Natural killer cell (primary cell): ENCODE results near the gene A4GNT. TPM values are rescaled to one million over a fixed set of nuclear protein-coding genes. Genes with fewer than 3 reads are reported as not detected.

ENCODE experiments used
- ATAC-seq, 3 donors: fragments of 150-1000 bp in 2 of 3; fragments of 200-7000 bp in 1 of 3; cut with Tn5 transposase; 1 replicate in 1 of 3; 2 replicates in 2 of 3; pipeline ENCODE4 v1.10.0; 2021; ENCODE audit warnings: mild to moderate bottlenecking in 2 of 3, moderate library complexity in 2 of 3
- DNase-seq, 2 donors: peaks; one replicate each; pipeline versions ENCODE4 v3.0.0 to v3.0.0-alpha.2; 2013 to 2021; ENCODE audit warnings: mixed read lengths in 1 of 2
- H3K27ac ChIP-seq: one replicate; pipeline ENCODE4 v1.5.1; 2013; ENCODE audit warnings: mild to moderate bottlenecking, low read length
- H3K27me3 ChIP-seq: one replicate; pipeline ENCODE4 v1.6.1; 2013; ENCODE audit warnings: low read length; ENCODE audit not compliant: control insufficient read depth, insufficient read depth
- H3K36me3 ChIP-seq: one replicate; pipeline ENCODE4 v1.6.1; 2013; ENCODE audit warnings: low read length; ENCODE audit not compliant: control insufficient read depth, insufficient read depth
- H3K4me1 ChIP-seq: one replicate; pipeline ENCODE4 v1.6.1; 2013; ENCODE audit warnings: low read length; ENCODE audit not compliant: control insufficient read depth, insufficient read depth
- H3K4me3 ChIP-seq: one replicate; pipeline ENCODE4 v1.5.1; 2013; ENCODE audit warnings: low read length
- H3K9me3 ChIP-seq: one replicate; pipeline ENCODE4 v1.6.1; 2013; ENCODE audit warnings: low read length; ENCODE audit not compliant: control insufficient read depth, insufficient read depth
- H3K27ac Mint-ChIP-seq, 2 donors: one replicate each; pipeline ENCODE4 v1.8.0; 2022; ENCODE audit warnings: mild to moderate bottlenecking in 2 of 2, mixed read lengths in 2 of 2, moderate library complexity in 1 of 2
- H3K27me3 Mint-ChIP-seq, 2 donors: one replicate each; pipeline ENCODE4 v1.8.0; 2022; ENCODE audit warnings: low read depth in 2 of 2, mixed read lengths in 2 of 2
- H3K36me3 Mint-ChIP-seq: one replicate; pipeline ENCODE4 v1.8.0; 2022; ENCODE audit warnings: mixed read lengths
- H3K4me1 Mint-ChIP-seq, 2 donors: one replicate each; pipeline ENCODE4 v1.8.0; 2022; ENCODE audit warnings: mixed read lengths in 2 of 2
- H3K4me3 Mint-ChIP-seq: one replicate; pipeline ENCODE4 v1.8.0; 2022; ENCODE audit warnings: mild to moderate bottlenecking, moderate library complexity, mixed read lengths
- H3K9me3 Mint-ChIP-seq, 2 donors: one replicate each; pipeline ENCODE4 v1.8.0; 2022; ENCODE audit warnings: mixed read lengths in 2 of 2
- CTCF ChIP-seq: fragments of 200-600 bp; IDR thresholded peaks from one replicate; pipeline ENCODE4 v1.8.0; 2022; ENCODE audit warnings: antibody characterized with exemption
- WGBS: methylation state at CpG from one replicate; pipeline ENCODE4 v1.1.7; 2013; ENCODE audit warnings: missing lambda C conversion rate; ENCODE audit not compliant: insufficient coverage; 5-methylcytosine and 5-hydroxymethylcytosine counted together
- intact Hi-C: fragments of 100-400 bp; cut with micrococcal nuclease; formaldehyde crosslinking; loops from one replicate; pipeline ENCODE4 v1.14.2; 2022
- total RNA-seq, 4 donors: library from RNA; stranded (reverse); fragments of 120-200 nt in 1 of 4; gene quantifications; one replicate each; pipeline versions ENCODE4 v1.2.3 to v1.2.4, GENCODE V29; 2013 to 2022

Gene A4GNT
- total RNA-seq, 3 donors from 2014 or later (not counting 1 experiment from before 2014, with no cell fraction given): not detected

- no peak overlapping the region for H3K27ac ChIP-seq
- H3K9me3 ChIP-seq: no peaks in the 10 kb centered on the region
- H3K27me3 Mint-ChIP-seq: peaks cover 27 to 34% of the 10 kb centered on the region in 2 donors
- TF ChIP-seq CTCF: peak; percentile 37
- H3K36me3 ChIP-seq: no peaks in the 10 kb centered on the region
- no peaks in the 10 kb centered on the region for H3K9me3 Mint-ChIP-seq
- no peak overlapping the region for H3K4me3 Mint-ChIP-seq
- H3K4me1 Mint-ChIP-seq: peaks cover 0 to 10% of the 10 kb centered on the region in 2 donors
- H3K4me3 ChIP-seq: no peak overlapping the region
- ATAC-seq (peak; percentile 50 to 65 (median 62)), DNase-seq (peak in 1 of 2 donors; percentile 61)
- no peaks in the 10 kb centered on the region for H3K36me3 Mint-ChIP-seq
- WGBS: 38% methylated on average over 8 of the region's 8 CpGs
- H3K27ac Mint-ChIP-seq: no peak overlapping the region
- peaks cover 10% of the 10 kb centered on the region for H3K27me3 ChIP-seq
- peaks cover 13% of the 10 kb centered on the region for H3K4me1 ChIP-seq
- intact Hi-C loops: no loop called here
Measured at GRCh38 chr3:138118612-138119422, 13.4 kb downstream of the A4GNT start.

- TF ChIP-seq CTCF: no peak
- no peaks in the 10 kb centered on the region for H3K9me3 ChIP-seq
- no peak within 1 kb of the TSS for H3K27ac Mint-ChIP-seq
- peaks cover 10% of the 10 kb centered on the region for H3K27me3 ChIP-seq
- no peaks in the 10 kb centered on the region for H3K36me3 Mint-ChIP-seq
- peaks cover 37 to 39% of the 10 kb centered on the region in 2 donors for H3K27me3 Mint-ChIP-seq
- ATAC-seq (peak; percentile 57 to 90 (median 78)), DNase-seq (peak in 1 of 2 donors; percentile 39)
- 2% methylated on average over 86 of the region's 86 CpGs for WGBS
- H3K4me1 Mint-ChIP-seq: peaks cover 0 to 10% of the 10 kb centered on the region in 2 donors
- no peak within 1 kb of the TSS for H3K27ac ChIP-seq
- peaks cover 13% of the 10 kb centered on the region for H3K4me1 ChIP-seq
- no peaks in the 10 kb centered on the region for H3K9me3 Mint-ChIP-seq
- H3K4me3 Mint-ChIP-seq: peak within 1 kb of the TSS; percentile 80
- intact Hi-C loops: no loop called here
- peak within 1 kb of the TSS; percentile 44 for H3K4me3 ChIP-seq
- no peaks in the 10 kb centered on the region for H3K36me3 ChIP-seq
Measured at GRCh38 chr3:138114988-138115971, 16.9 kb downstream of the A4GNT start, which contains the start of gene DZIP1L. Gene DZIP1L (minus strand): TSS chr3:138115608. CDS start chr3:138103971, 11,637 bp downstream.

GRCh38 chr3:138114431-138114918 lies 17.7 kb downstream of the A4GNT start:
- H3K4me3 ChIP-seq: no peak overlapping the region
- TF ChIP-seq CTCF: no peak
- ATAC-seq: no peak
- WGBS: 41% methylated on average over 8 of the region's 9 CpGs
- H3K27ac Mint-ChIP-seq: no peak overlapping the region
- no peaks in the 10 kb centered on the region for H3K36me3 Mint-ChIP-seq
- peaks cover 0 to 10% of the 10 kb centered on the region in 2 donors for H3K4me1 Mint-ChIP-seq
- H3K4me1 ChIP-seq: peaks cover 13% of the 10 kb centered on the region
- H3K9me3 ChIP-seq: no peaks in the 10 kb centered on the region
- H3K27me3 Mint-ChIP-seq: peaks cover 35 to 36% of the 10 kb centered on the region in 2 donors
- H3K27ac ChIP-seq: no peak overlapping the region
- no peaks in the 10 kb centered on the region for H3K9me3 Mint-ChIP-seq
- no peaks in the 10 kb centered on the region for H3K36me3 ChIP-seq
- H3K4me3 Mint-ChIP-seq: peak overlapping the region; percentile 42
- no peak for DNase-seq
- intact Hi-C loops: no loop called here
- peaks cover 10% of the 10 kb centered on the region for H3K27me3 ChIP-seq
